ENCODE measurements around the gene ZBTB21. TPM values are rescaled to one million over a fixed set of nuclear protein-coding genes. Genes with fewer than 3 reads are reported as not detected.

The ZBTB21 gene
- total RNA-seq, 1 donor from 2014 or later: 8.4 TPM

DNA sequence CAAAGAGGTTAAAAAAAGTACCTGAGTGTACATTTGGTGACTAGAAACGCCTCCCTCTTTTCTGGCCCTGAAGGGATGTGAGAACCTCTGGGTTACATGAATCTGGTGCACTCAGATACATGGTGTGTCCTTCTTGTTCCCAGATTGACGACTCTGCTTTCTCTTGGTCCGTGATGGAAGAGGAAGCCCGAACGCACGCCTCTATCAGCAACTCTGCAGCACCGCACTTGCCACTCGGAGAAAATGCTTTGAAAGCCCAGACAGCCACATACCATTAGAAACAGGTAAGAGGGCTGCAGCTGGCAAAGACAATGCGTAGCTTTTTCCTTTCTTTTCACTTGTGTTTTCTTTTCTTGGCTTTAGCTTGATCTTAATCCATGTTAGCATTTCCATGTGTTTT, 21.1 kb upstream of the ZBTB21 start:
- TF ChIP-seq CTCF (IDR thresholded peaks at IDR 0.05; ENCODE audit: unreplicated experiment): no peak
- no peak for DNase-seq (ENCODE audit: low spot score)
- Mint-ChIP-seq H3K36me3 (ENCODE audit: low read depth, unreplicated experiment) (peaks cover 4% of the 10 kb centered on the region), H3K9me3 (ENCODE audit: unreplicated experiment) (no peaks in the 10 kb centered on the region), H3K27ac (ENCODE audit: unreplicated experiment) (no peak overlapping the region), H3K4me1 (ENCODE audit: unreplicated experiment) (peaks cover 12% of the 10 kb centered on the region), H3K27me3 (ENCODE audit: unreplicated experiment) (peaks cover 9% of the 10 kb centered on the region), H3K4me3 (ENCODE audit: unreplicated experiment) (no peak overlapping the region)

DNA sequence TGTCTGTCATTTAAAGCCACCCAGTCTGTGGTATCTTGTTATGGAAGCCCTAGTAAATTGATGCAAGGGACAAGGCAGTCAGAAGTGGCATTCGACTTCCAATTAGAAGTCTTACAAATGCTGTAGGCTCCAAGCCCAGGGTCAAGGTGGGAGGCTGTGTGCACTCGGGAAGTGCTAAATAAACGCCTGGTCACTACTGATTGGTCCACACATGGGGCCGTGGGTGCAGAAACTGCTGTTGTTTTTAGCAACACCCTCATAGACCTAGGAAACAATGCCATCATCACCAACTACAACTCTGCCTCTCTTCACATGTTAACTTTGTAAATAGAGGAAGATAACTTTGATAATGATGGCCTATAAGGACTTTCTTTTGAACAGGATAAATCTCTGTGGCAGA, 20.2 kb upstream of the ZBTB21 start:
- peaks cover 12% of the 10 kb centered on the region for H3K4me1 Mint-ChIP-seq (ENCODE audit: unreplicated experiment)
- no peak overlapping the region for H3K27ac Mint-ChIP-seq (ENCODE audit: unreplicated experiment)
- DNase-seq (ENCODE audit: low spot score): no peak
- peaks cover 4% of the 10 kb centered on the region for H3K36me3 Mint-ChIP-seq (ENCODE audit: low read depth, unreplicated experiment)
- peaks cover 10% of the 10 kb centered on the region for H3K27me3 Mint-ChIP-seq (ENCODE audit: unreplicated experiment)
- no peak overlapping the region for H3K4me3 Mint-ChIP-seq (ENCODE audit: unreplicated experiment)
- no peaks in the 10 kb centered on the region for H3K9me3 Mint-ChIP-seq (ENCODE audit: unreplicated experiment)
- no peak for TF ChIP-seq CTCF (IDR thresholded peaks at IDR 0.05; ENCODE audit: unreplicated experiment)

- H3K4me1 Mint-ChIP-seq (ENCODE audit: unreplicated experiment): peaks cover 21% of the 10 kb centered on the region
- TF ChIP-seq CTCF (IDR thresholded peaks at IDR 0.05; ENCODE audit: unreplicated experiment): no peak
- H3K4me3 Mint-ChIP-seq (ENCODE audit: unreplicated experiment): no peak overlapping the region
- H3K27ac Mint-ChIP-seq (ENCODE audit: unreplicated experiment): no peak overlapping the region
- no peaks in the 10 kb centered on the region for H3K9me3 Mint-ChIP-seq (ENCODE audit: unreplicated experiment)
- H3K36me3 Mint-ChIP-seq (ENCODE audit: low read depth, unreplicated experiment): peaks cover 4% of the 10 kb centered on the region
- H3K27me3 Mint-ChIP-seq (ENCODE audit: unreplicated experiment): peaks cover 10% of the 10 kb centered on the region
- DNase-seq (ENCODE audit: low spot score): no peak
Measured at GRCh38 chr21:42028766-42029425, 18.7 kb upstream of the ZBTB21 start.

GRCh38 chr21:42027822-42028765, 17.9 kb upstream of the ZBTB21 start:
- Mint-ChIP-seq H3K4me3 (ENCODE audit: unreplicated experiment) (no peak overlapping the region), H3K4me1 (ENCODE audit: unreplicated experiment) (peaks cover 21% of the 10 kb centered on the region), H3K27me3 (ENCODE audit: unreplicated experiment) (peaks cover 10% of the 10 kb centered on the region), H3K36me3 (ENCODE audit: low read depth, unreplicated experiment) (peaks cover 4% of the 10 kb centered on the region), H3K9me3 (ENCODE audit: unreplicated experiment) (no peaks in the 10 kb centered on the region), H3K27ac (ENCODE audit: unreplicated experiment) (no peak overlapping the region)
- no peak for TF ChIP-seq CTCF (IDR thresholded peaks at IDR 0.05; ENCODE audit: unreplicated experiment)
- DNase-seq (ENCODE audit: low spot score): no peak

Measured in endothelial cell (in vitro differentiated cells).